RKO (cell line): Measurements from ENCODE around the gene MTHFSD.

Experiments
- DNase-seq: peaks from one replicate; pipeline ENCODE4 v3.0.0-alpha.2; 2016; ENCODE audit warnings: low spot score

The MTHFSD gene

GRCh38 chr16:86502856-86503748 is 51.9 kb downstream of the MTHFSD start:
- no peak for DNase-seq

- no peak for DNase-seq
Measured at GRCh38 chr16:86501989-86502855, 52.8 kb downstream of the MTHFSD start.

- DNase-seq = no peak
Measured at GRCh38 chr16:86500708-86501510, 54.1 kb downstream of the MTHFSD start.

- no peak for DNase-seq
Measured at GRCh38 chr16:86499889-86500707, 54.9 kb downstream of the MTHFSD start.

- DNase-seq = no peak
Measured at GRCh38 chr16:86499440-86499786, 55.6 kb downstream of the MTHFSD start.

GRCh38 chr16:86498671-86499439 is 56.2 kb downstream of the MTHFSD start:
- no peak for DNase-seq

GRCh38 chr16:86498155-86498670 is 56.8 kb downstream of the MTHFSD start:
- DNase-seq = no peak

- no peak for DNase-seq
Measured at GRCh38 chr16:86497551-86498021, 57.4 kb downstream of the MTHFSD start.

GRCh38 chr16:86496929-86497461 is 58.0 kb downstream of the MTHFSD start:
- DNase-seq = no peak

GRCh38 chr16:86496262-86496928 is 58.6 kb downstream of the MTHFSD start:
- DNase-seq = no peak

- DNase-seq = no peak
Measured at GRCh38 chr16:86495756-86496261, 59.2 kb downstream of the MTHFSD start.

GRCh38 chr16:86495357-86495701 is 59.7 kb downstream of the MTHFSD start:
- DNase-seq = no peak

GRCh38 chr16:86494565-86495356 is 60.3 kb downstream of the MTHFSD start:
- no peak for DNase-seq

GRCh38 chr16:86494039-86494564 is 60.9 kb downstream of the MTHFSD start:
- DNase-seq = no peak

GRCh38 chr16:86492961-86493629 is 61.9 kb downstream of the MTHFSD start:
- no peak for DNase-seq

GRCh38 chr16:86492267-86492960 is 62.6 kb downstream of the MTHFSD start:
- no peak for DNase-seq

GRCh38 chr16:86491640-86492023 is 63.4 kb downstream of the MTHFSD start:
- no peak for DNase-seq
